Osteocyte (in vitro differentiated cells): ENCODE measurements around the gene GSG1L. TPM values are rescaled to one million over a fixed set of nuclear protein-coding genes. Genes with fewer than 3 reads are reported as not detected.

Source experiments
- DNase-seq: peaks from one replicate; pipeline ENCODE4 v3.0.0; 2021; ENCODE audit warnings: mixed read lengths; ENCODE audit not compliant: unreplicated experiment; ENCODE audit errors: extremely low spot score
- H3K27ac Mint-ChIP-seq: one replicate; pipeline ENCODE4 v1.8.0; 2021; ENCODE audit warnings: mild to moderate bottlenecking, mixed read lengths; ENCODE audit not compliant: unreplicated experiment
- H3K27me3 Mint-ChIP-seq: one replicate; pipeline ENCODE4 v1.8.0; 2021; ENCODE audit warnings: mixed read lengths; ENCODE audit not compliant: unreplicated experiment
- H3K36me3 Mint-ChIP-seq: one replicate; pipeline ENCODE4 v1.8.0; 2021; ENCODE audit warnings: mixed read lengths; ENCODE audit not compliant: unreplicated experiment
- H3K4me1 Mint-ChIP-seq: one replicate; pipeline ENCODE4 v1.8.0; 2021; ENCODE audit warnings: mixed read lengths; ENCODE audit not compliant: unreplicated experiment
- H3K4me3 Mint-ChIP-seq: one replicate; pipeline ENCODE4 v1.8.0; 2021; ENCODE audit warnings: mild to moderate bottlenecking, moderate library complexity, mixed read lengths; ENCODE audit not compliant: unreplicated experiment
- H3K9me3 Mint-ChIP-seq: one replicate; pipeline ENCODE4 v1.8.0; 2021; ENCODE audit warnings: mixed read lengths; ENCODE audit not compliant: unreplicated experiment
- total RNA-seq: library from RNA; stranded (reverse); gene quantifications from 2 replicates; pipeline ENCODE4 v1.2.1, GENCODE V29; 2021
- TF ChIP-seq, protein P1 (sequence below): fragments of 200-600 bp; sonication (generic); IDR thresholded peaks from 2 replicates; pipeline ENCODE4 v1.5.0; 2021; ENCODE audit warnings: antibody characterized with exemption, mild to moderate bottlenecking, moderate library complexity

The GSG1L gene
- total RNA-seq, 1 donor from 2014 or later: not detected

GRCh38 chr16:28089205-28089991 lies 25.9 kb upstream of the GSG1L start:
- Mint-ChIP-seq H3K27me3 (no peaks in the 10 kb centered on the region), H3K9me3 (no peaks in the 10 kb centered on the region), H3K4me1 (peaks cover 8% of the 10 kb centered on the region), H3K4me3 (no peak overlapping the region), H3K27ac (no peak overlapping the region), H3K36me3 (no peaks in the 10 kb centered on the region)
- TF ChIP-seq, protein P1, sequence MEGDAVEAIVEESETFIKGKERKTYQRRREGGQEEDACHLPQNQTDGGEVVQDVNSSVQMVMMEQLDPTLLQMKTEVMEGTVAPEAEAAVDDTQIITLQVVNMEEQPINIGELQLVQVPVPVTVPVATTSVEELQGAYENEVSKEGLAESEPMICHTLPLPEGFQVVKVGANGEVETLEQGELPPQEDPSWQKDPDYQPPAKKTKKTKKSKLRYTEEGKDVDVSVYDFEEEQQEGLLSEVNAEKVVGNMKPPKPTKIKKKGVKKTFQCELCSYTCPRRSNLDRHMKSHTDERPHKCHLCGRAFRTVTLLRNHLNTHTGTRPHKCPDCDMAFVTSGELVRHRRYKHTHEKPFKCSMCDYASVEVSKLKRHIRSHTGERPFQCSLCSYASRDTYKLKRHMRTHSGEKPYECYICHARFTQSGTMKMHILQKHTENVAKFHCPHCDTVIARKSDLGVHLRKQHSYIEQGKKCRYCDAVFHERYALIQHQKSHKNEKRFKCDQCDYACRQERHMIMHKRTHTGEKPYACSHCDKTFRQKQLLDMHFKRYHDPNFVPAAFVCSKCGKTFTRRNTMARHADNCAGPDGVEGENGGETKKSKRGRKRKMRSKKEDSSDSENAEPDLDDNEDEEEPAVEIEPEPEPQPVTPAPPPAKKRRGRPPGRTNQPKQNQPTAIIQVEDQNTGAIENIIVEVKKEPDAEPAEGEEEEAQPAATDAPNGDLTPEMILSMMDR: no peak
- DNase-seq: no peak

DNA sequence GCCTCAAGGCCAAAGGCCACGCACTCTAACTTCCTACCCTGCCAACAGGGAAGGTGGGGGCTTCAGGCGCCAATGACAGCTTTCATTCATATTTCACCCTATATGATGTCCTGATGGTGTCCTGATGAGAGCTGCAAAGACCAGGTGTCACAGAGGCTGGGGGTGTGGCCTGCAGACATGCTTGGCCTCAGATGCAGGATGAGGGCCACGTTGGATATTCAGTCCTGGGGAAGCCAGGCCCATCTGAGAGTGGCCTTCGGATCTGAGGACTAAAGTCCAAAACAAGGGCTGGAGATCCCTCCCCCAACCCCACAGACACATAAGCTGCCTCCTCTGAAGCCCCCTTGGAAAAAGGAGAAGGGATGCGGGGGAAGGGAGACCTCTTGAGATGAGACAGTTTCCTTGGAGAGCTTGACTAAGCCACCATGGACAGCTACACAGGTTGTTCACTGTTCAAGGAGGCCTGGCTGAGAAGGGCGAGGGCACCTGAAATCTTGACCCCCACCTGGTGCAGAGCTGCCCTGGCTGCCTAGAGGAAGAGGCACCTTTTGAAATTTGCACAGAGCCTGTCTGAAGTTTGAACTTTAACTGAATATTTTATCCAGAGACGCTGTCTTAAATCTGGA lies 24.3 kb upstream of the GSG1L start:
- Mint-ChIP-seq H3K36me3 (no peaks in the 10 kb centered on the region), H3K9me3 (no peaks in the 10 kb centered on the region), H3K4me3 (no peak overlapping the region), H3K27me3 (no peaks in the 10 kb centered on the region), H3K4me1 (peaks cover 3% of the 10 kb centered on the region), H3K27ac (no peak overlapping the region)
- DNase-seq: no peak
- TF ChIP-seq, protein P1: no peak

- Mint-ChIP-seq H3K27ac (no peak overlapping the region), H3K27me3 (no peaks in the 10 kb centered on the region), H3K9me3 (no peaks in the 10 kb centered on the region), H3K4me3 (no peak overlapping the region), H3K36me3 (no peaks in the 10 kb centered on the region), H3K4me1 (no peaks in the 10 kb centered on the region)
- TF ChIP-seq, protein P1: no peak
- no peak for DNase-seq
Measured at GRCh38 chr16:28087140-28087660, 23.7 kb upstream of the GSG1L start.

GRCh38 chr16:28086186-28087139 lies 22.9 kb upstream of the GSG1L start:
- DNase-seq: no peak
- TF ChIP-seq, protein P1: no peak
- H3K36me3 Mint-ChIP-seq: no peaks in the 10 kb centered on the region
- H3K27ac Mint-ChIP-seq: no peak overlapping the region
- no peak overlapping the region for H3K4me3 Mint-ChIP-seq
- no peaks in the 10 kb centered on the region for H3K4me1 Mint-ChIP-seq
- no peaks in the 10 kb centered on the region for H3K27me3 Mint-ChIP-seq
- H3K9me3 Mint-ChIP-seq: no peaks in the 10 kb centered on the region
